K562 (cell line): ENCODE results near the gene SLC25A18.

Experiments used
- ATF4 ChIP-seq: fragments of 450-650 bp; formaldehyde crosslinking; IDR thresholded peaks from 2 replicates; pipeline ENCODE4 v1.4.0; 2022; ENCODE audit warnings: mild to moderate bottlenecking, moderate library complexity
- NONO ChIP-seq, 2 experiments: fragments of 200-400 bp in 1 of 2; fragments of 450-650 bp in 1 of 2; formaldehyde crosslinking in 1 of 2; IDR thresholded peaks; 2 replicates each; pipeline ENCODE4 v1.6.1; 2017; ENCODE audit warnings: low read depth in 2 of 2, mild to moderate bottlenecking in 2 of 2, moderate library complexity in 2 of 2, low read length in 1 of 2

GRCh38 chr22:17549183-17549582 is 14.1 kb upstream of the SLC25A18 start:
- TF ChIP-seq ATF4 (CRISPR knock-in tag) (no peak), NONO (IDR thresholded peaks at IDR 0.05; ENCODE audit: low read depth in 2 of 2, low read length in 1 of 2) (no peak)
